Prostate gland (tissue), 2 donors: Measurements from ENCODE around the gene TNS3.

Experiments
- POLR2A ChIP-seq: fragments of 450-650 bp; IDR thresholded peaks from one replicate; pipeline ENCODE4 v1.6.1; 2016; ENCODE audit warnings: antibody characterized with exemption, mild to moderate bottlenecking
- TF ChIP-seq, protein P1 (sequence below), 4 experiments: fragments of 200-600 bp in 2 of 4; fragments of 450-650 bp in 2 of 4; sonication (generic) in 2 of 4; IDR thresholded peaks; 1 replicate in 3 of 4; 2 replicates in 1 of 4; pipeline ENCODE4 v1.5.1; 2016 to 2019; ENCODE audit warnings: antibody characterized with exemption in 4 of 4, mild to moderate bottlenecking in 2 of 4, moderate library complexity in 2 of 4

GRCh38 chr7:47570649-47571050, 11.3 kb downstream of the TNS3 start:
- TF ChIP-seq, protein P1, sequence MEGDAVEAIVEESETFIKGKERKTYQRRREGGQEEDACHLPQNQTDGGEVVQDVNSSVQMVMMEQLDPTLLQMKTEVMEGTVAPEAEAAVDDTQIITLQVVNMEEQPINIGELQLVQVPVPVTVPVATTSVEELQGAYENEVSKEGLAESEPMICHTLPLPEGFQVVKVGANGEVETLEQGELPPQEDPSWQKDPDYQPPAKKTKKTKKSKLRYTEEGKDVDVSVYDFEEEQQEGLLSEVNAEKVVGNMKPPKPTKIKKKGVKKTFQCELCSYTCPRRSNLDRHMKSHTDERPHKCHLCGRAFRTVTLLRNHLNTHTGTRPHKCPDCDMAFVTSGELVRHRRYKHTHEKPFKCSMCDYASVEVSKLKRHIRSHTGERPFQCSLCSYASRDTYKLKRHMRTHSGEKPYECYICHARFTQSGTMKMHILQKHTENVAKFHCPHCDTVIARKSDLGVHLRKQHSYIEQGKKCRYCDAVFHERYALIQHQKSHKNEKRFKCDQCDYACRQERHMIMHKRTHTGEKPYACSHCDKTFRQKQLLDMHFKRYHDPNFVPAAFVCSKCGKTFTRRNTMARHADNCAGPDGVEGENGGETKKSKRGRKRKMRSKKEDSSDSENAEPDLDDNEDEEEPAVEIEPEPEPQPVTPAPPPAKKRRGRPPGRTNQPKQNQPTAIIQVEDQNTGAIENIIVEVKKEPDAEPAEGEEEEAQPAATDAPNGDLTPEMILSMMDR (IDR thresholded peaks at IDR 0.05) = no peak
- no peak for TF ChIP-seq POLR2A
